HEK293 (cell line): ENCODE measurements around the gene DSP.

Experiments
- CTCF ChIP-seq: fragments of 450-650 bp; formaldehyde crosslinking; IDR thresholded peaks from 2 replicates; pipeline ENCODE4 v1.5.1; 2016; ENCODE audit warnings: missing biosample characterization, missing genetic modification characterization
- EGR2 ChIP-seq: fragments of 450-650 bp; formaldehyde crosslinking; IDR thresholded peaks from 2 replicates; pipeline ENCODE4 v1.5.1; 2016; ENCODE audit warnings: low read depth, missing biosample characterization, missing genetic modification characterization
- PBX3 ChIP-seq: sonication (generic); formaldehyde crosslinking; IDR thresholded peaks from 2 replicates; pipeline ENCODE4 v1.8.1; 2022; ENCODE audit warnings: mild to moderate bottlenecking, moderate library complexity, missing genetic modification reagents
- REST ChIP-seq: fragments of 450-650 bp; formaldehyde crosslinking; IDR thresholded peaks from 2 replicates; pipeline ENCODE4 v1.5.1; 2016; ENCODE audit warnings: missing biosample characterization, missing genetic modification characterization
- TSHZ1 ChIP-seq: fragments of 450-650 bp; formaldehyde crosslinking; IDR thresholded peaks from 2 replicates; pipeline ENCODE4 v1.5.1; 2016; ENCODE audit warnings: missing biosample characterization, missing genetic modification characterization, borderline replicate concordance
- ZBTB11 ChIP-seq: fragments of 450-650 bp; formaldehyde crosslinking; conservative IDR thresholded peaks from 2 replicates; pipeline ENCODE4 v1.5.1; 2016; ENCODE audit warnings: low read depth, missing biosample characterization, missing genetic modification characterization
- ZNF391 ChIP-seq: fragments of 450-650 bp; formaldehyde crosslinking; IDR thresholded peaks from 2 replicates; pipeline ENCODE4 v1.5.1; 2016; ENCODE audit warnings: low read depth, missing biosample characterization, missing genetic modification characterization, borderline replicate concordance
- ZNF548 ChIP-seq: fragments of 450-650 bp; formaldehyde crosslinking; IDR thresholded peaks from 2 replicates; pipeline ENCODE4 v1.5.1; 2016; ENCODE audit warnings: missing biosample characterization, missing genetic modification characterization
- ZNF677 ChIP-seq: fragments of 450-650 bp; IDR thresholded peaks from 2 replicates; pipeline ENCODE4 v1.5.0; 2018; ENCODE audit warnings: missing biosample characterization, mild to moderate bottlenecking, missing genetic modification characterization, moderate library complexity
- ZSCAN5A ChIP-seq: fragments of 450-650 bp; formaldehyde crosslinking; IDR thresholded peaks from 2 replicates; pipeline ENCODE4 v1.5.1; 2016; ENCODE audit warnings: missing biosample characterization, missing genetic modification characterization

- TF ChIP-seq CTCF (tag by site-specific recombination) (no peak), ZNF677 (no peak), ZSCAN5A (no peak), ZBTB11 (tag by site-specific recombination) (no peak), ZNF391 (tag by site-specific recombination) (no peak), ZNF548 (tag by site-specific recombination) (no peak), PBX3 (CRISPR knock-in tag) (no peak), REST (tag by site-specific recombination) (no peak), TSHZ1 (tag by site-specific recombination) (no peak), EGR2 (tag by site-specific recombination) (no peak)
Observed at GRCh38 chr6:7578931-7579330, 37.5 kb downstream of the DSP start.
